Activated CD8-positive, alpha-beta memory T cell treated with anti-CD3 and anti-CD28 coated beads for 36 hours (primary cell): Measurements from ENCODE around the gene NXPH3. TPM values are rescaled to one million over a fixed set of nuclear protein-coding genes. Genes with fewer than 3 reads are reported as not detected.

Source experiments
- CTCF ChIA-PET: fragments of 350-600 bp; sonication (Branson Sonifier 250); formaldehyde crosslinking; loops from one replicate; lab custom pipeline; 2021; ENCODE audit warnings: antibody characterized with exemption; lab: Charles Lee
- POLR2A ChIA-PET: fragments of 350-600 bp; sonication (Branson Sonifier 250); formaldehyde crosslinking; loops from one replicate; lab custom pipeline; 2021; ENCODE audit warnings: antibody characterized with exemption; lab: Charles Lee
- total RNA-seq, 2 experiments: library from RNA; stranded (reverse); gene quantifications; one replicate each; pipeline ENCODE4 v1.2.3, GENCODE V29; 2021

NXPH3 gene
- total RNA-seq, 2 experiments from 2014 or later = 0.17 to 0.21 TPM

DNA sequence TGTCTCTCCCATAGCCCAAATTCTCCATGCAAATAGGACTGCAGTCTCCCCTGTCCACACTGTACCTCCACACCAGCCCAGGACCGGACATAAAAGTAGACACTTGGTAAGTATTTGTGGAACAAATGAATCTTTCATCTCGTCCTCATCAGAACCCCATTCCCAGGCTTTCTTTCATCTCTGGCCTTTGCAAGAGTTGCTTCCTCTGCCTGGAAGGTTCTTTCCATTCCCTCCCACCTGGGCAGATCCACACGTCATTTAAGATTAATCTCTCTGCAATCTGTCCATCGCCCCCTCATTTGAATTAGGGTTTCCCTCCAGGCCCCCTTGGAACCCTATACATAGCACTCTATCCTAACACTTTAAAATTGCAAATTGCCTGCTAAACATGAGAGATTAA is 3.9 kb upstream of the NXPH3 start:
- ChIA-PET CTCF (interaction anchor here (0.9 to 7.2 kb wide), 10 partner anchors 10 to 425 kb away, joined by 3 to 106 read pairs (median 5); no protein-coding TSS in a partner anchor), POLR2A (interaction anchor here (0.6 kb wide), 1 partner anchor 124 kb away, joined by 5 read pairs; no protein-coding TSS in a partner anchor)

DNA sequence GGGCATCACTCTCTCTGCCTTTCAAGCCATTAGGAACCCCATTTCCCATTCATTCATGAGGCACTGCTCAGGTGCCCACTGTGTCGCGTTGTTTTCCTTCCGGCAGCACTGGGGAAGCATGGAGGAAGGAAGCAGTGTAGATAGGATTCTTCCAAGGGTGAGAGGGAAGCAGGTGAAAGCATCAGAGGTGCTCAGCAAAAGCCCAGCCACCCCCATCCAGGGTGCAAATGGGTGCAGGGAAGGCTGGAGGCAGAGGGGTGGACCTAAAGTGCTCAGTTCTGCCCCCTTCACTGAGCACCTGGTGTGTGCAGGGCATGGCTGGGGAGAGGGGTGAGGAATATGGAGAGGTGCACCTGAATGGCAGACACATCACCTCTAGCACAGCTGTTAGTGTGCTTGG is 3.4 kb upstream of the NXPH3 start:
- POLR2A ChIA-PET = no interaction called here
- CTCF ChIA-PET = interaction anchor here (1.0 to 7.2 kb wide), 3 partner anchors 124 to 164 kb away, joined by 3 to 106 read pairs (median 14); no protein-coding TSS in a partner anchor

DNA sequence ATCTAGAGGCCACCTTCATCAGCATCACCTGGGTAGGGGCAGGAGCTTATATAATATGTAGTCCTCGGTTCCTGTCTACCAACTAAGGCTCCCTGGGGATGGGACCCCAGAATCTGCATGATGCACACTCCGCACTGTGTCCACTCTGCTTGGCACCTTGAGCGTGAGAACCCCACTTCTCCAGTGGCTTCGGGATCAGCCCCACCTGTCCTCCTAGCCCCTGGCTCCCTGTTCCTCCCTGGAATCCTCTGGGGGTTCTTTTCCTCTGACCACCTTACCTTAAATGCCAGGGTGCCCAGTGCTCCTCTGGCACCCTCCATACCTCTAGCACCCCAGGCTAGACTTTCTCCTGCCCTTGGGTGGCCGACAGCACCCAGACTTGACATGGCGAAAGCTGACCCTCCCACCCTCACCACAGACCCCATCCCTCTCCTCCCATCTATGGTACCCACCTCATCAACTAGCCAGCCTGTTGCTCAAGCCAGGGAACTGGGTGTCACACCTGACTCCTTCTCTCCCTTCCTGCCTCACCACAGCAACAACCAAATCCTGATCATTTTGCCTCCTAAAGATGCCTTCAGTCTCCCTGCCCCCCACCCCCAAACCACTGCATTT is 2.8 kb upstream of the NXPH3 start:
- ChIA-PET POLR2A (no interaction called here), CTCF (interaction anchor here (0.6 kb wide), 2 partner anchors 378 to 486 kb away, joined by 3 read pairs; no protein-coding TSS in a partner anchor)

DNA sequence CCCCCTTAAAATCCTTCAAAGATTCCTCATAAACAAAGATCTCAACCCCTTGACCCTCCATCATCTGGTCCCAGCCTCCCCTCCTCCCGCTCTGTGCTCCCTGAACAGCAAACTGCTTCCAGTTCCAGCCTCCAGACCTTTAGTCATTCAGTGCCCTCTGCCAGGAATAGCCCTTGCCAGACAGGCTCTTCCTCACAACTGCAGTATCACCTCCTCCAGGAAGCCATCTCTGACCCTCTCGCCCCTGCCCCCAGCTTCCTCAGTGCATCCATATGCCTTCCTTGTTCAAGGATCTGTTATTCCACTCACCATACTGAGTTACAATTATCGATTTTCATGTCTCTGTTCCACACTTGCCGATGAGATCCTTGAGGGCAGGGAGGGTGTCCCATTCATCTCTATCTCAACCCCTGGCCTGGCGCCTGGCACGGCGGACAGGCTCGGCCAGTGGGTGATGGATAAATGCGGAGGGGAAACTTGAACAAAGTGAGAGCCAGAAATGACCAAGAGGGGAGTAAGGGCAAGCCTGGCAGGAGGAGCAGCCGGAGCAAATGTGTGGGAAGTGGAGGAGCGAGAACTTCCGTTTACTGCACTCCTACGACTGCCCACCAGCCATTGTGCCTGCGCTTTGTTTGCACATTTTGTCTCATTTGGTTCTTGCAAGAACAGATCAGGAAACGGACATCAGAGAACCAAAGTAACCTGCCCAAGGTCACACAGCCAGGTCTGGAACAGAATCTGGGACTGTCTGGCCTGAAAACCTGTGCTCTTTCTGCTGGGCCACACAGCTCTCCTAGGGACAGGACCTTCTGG is 2.0 kb upstream of the NXPH3 start:
- CTCF ChIA-PET = interaction anchor here (0.6 to 2.5 kb wide), 3 partner anchors 17 to 487 kb away, joined by 3 to 10 read pairs (median 3); no protein-coding TSS in a partner anchor
- POLR2A ChIA-PET = no interaction called here

DNA sequence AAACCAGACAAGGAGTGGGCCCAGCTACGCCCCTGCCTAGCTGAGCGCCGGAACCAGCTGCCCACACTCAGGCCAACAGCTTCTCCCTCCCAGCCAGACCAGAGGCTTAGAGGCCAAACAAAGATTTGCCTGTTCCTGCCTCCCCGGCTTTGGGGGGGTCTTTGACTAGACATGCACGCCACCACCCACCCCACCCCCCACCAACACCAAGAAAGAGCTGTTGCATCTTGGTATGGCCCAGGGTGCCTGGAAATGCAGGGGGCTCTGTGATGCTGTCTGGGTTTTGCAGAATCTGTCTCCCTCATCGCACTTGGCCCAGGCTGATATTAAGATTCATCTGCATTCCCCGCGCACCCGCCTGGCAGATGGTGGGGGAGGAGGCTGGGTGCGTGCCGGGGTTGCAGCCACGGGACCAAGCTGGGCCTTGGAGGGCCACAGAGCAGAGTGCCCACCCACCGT is 1.3 kb upstream of the NXPH3 start:
- POLR2A ChIA-PET = no interaction called here
- CTCF ChIA-PET = interaction anchor here (0.7 to 2.5 kb wide), 4 partner anchors 18 to 386 kb away, joined by 3 to 10 read pairs (median 5); no protein-coding TSS in a partner anchor

DNA sequence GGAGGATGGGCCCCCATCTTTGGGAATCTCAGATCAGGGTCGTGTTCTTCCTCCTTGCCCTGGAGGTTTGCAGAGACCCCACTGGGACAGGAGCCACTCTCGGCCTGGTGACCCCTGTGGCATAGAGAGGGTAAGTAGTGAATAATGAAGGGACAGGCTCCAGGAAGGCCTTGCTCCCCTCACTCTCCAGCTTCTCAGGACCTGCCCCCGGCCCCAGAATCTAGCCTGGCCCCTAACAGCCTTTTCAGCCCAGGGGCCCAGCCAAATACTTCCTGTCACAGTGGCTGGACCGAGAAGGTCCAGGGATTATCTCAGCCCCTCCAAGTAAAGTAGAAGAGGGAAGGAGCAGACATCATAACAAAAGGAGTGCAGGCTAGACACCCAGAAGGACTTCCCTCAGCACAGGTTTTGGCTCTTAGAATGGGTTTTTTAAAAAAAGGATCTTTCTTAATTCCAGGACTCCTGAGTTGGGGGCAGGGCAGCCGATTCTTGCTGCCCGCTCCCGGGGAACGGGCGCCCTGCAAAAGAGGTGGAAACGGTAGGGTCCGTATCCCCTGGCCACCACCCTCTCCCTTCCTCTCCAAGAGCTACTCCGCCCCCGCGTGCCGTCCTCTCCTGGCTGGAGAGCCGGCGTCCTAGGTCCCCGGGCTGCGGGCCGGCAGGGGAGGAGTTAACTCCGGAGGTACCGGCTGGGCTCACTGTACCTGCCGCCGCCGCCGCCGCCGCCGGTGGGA is 559 bp upstream of the NXPH3 start:
- ChIA-PET POLR2A (interaction anchor here (1.2 kb wide), 1 partner anchor 121 kb away, joined by 4 read pairs; no protein-coding TSS in a partner anchor), CTCF (interaction anchor here (0.5 to 2.8 kb wide), 11 partner anchors 12 to 423 kb away, joined by 3 to 10 read pairs (median 3); no protein-coding TSS in a partner anchor)

DNA sequence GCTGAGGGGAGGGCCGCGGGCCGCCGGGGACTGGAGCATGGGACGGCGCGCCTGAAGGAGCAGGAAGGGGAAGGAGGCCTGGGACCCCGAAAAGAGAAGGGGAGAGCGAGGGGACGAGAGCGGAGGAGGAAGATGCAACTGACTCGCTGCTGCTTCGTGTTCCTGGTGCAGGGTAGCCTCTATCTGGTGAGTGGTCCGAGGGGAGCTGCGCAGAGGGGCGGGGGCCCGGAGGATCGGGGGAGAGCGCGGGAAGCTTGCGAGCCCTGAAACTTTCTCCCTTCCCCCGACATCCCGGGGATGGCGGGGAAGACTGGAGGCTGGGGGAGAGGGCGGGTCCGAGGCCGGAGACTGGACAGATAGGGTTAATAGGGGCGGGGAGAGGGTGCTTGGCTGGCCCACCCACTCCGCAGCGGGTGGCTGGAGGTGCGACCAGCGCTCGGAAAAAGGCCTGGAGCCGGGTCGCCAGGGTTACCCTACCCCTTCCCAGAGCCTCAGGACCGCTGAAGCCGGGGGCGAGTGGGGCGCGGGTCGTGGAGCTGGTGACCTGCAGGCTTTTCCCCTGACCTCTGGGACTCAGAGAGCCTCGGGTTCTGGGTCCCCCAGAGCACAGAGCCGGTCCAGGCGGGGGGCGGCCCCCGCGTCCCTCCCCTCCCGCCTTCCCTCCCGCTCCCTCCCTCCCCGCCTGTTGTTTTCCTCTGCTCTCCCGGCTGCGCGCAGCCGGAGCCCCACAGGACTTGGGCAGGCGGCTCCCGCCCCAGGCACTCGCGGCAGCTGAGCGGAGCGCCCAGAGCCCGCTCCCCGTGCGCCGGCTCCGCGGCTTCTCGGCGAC is 631 bp downstream of the NXPH3 start:
- CTCF ChIA-PET = interaction anchor here (0.6 to 2.8 kb wide), 12 partner anchors 10 to 422 kb away, joined by 3 to 10 read pairs (median 3); partner anchors contain the start of gene SLC35B1
- POLR2A ChIA-PET = interaction anchor here (1.2 kb wide), 1 partner anchor 120 kb away, joined by 4 read pairs; no protein-coding TSS in a partner anchor

DNA sequence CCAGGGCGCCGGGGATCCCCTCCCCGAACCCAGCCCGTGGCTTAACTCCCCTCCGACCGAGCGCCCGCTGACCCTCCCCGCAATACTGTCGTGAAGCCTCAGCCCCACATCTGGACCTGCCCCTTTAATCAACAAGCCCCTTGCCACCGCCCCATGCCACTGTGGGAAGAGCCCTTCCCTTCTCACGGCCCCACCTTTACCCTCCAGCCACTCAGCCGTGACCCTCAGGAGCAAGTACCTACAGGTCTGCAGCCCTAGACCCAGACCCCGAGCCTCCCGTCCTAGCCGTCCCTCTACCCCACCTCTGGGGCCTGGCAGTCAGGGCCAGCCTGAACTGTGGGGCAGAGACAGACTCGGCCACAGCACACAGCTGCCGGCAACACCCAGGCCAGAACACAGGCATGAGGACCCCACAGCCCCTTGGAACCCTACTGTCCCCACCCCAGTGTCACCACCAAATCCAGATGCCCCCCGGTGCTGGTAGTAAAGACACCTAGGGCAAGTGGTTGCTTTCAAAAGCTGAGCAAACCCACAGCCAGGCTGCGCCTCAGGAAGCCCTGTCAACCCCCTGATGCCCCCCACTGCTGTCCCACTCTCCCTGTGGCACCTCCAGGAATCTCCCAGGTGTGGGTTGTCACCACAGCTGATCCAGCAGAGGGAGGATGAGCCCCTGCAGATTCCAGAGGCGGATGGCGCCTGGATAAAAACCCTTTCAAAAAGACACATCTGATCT is 1.4 kb downstream of the NXPH3 start:
- ChIA-PET POLR2A (no interaction called here), CTCF (interaction anchor here (0.5 to 2.8 kb wide), 4 partner anchors 100 to 421 kb away, joined by 3 to 7 read pairs (median 3); no protein-coding TSS in a partner anchor)

DNA sequence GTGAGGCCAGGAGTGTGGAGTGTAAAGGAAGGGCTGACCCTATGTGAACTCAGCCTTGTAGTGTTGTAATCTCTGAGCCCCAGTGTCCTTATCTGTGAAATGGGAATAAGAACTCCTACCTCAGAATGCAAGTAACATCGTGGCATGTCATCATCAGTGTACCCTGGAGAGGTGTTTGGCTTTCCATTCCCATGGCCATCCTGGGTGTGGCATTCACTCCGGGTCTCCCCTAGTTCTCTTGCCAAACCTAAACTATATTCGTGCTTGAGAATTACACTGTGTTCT is 1.9 kb downstream of the NXPH3 start:
- ChIA-PET POLR2A (no interaction called here), CTCF (interaction anchor here (2.4 to 2.8 kb wide), 2 partner anchors 8 to 420 kb away, joined by 7 to 10 read pairs; no protein-coding TSS in a partner anchor)

DNA sequence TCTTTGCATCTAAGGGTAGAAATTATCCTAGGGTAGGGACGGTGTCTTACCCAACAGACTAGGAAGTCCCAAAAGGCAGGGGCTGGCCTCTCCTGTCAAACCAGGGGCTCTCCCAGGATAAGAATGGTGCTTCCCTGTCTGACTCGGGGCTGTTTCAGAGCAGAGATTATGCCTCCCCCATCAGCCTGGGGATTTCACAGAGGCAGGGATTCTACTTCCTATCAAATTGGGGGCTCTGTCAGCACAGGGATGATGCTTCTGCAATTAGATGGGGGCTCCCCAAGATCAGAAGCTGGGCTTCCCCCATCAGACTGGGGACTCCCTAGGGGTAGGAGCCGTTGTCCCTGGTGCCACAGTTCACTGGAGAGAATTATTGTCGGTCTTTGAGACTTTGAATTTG is 2.3 kb downstream of the NXPH3 start:
- CTCF ChIA-PET = interaction anchor here (2.4 kb wide), 1 partner anchor 8 kb away, joined by 10 read pairs; no protein-coding TSS in a partner anchor
- POLR2A ChIA-PET = no interaction called here

DNA sequence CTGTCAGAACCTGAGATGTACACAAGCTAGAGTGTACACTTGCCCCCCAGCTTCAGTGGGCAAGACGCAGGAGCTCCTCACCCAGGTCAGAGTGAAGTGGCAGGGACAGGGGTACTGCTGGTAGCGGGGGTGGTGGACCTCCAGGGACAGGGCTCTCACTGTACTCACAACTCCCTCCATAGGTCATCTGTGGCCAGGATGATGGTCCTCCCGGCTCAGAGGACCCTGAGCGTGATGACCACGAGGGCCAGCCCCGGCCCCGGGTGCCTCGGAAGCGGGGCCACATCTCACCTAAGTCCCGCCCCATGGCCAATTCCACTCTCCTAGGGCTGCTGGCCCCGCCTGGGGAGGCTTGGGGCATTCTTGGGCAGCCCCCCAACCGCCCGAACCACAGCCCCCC is 2.7 kb downstream of the NXPH3 start:
- ChIA-PET POLR2A (no interaction called here), CTCF (interaction anchor here (2.4 kb wide), 1 partner anchor 9 kb away, joined by 10 read pairs; no protein-coding TSS in a partner anchor)

DNA sequence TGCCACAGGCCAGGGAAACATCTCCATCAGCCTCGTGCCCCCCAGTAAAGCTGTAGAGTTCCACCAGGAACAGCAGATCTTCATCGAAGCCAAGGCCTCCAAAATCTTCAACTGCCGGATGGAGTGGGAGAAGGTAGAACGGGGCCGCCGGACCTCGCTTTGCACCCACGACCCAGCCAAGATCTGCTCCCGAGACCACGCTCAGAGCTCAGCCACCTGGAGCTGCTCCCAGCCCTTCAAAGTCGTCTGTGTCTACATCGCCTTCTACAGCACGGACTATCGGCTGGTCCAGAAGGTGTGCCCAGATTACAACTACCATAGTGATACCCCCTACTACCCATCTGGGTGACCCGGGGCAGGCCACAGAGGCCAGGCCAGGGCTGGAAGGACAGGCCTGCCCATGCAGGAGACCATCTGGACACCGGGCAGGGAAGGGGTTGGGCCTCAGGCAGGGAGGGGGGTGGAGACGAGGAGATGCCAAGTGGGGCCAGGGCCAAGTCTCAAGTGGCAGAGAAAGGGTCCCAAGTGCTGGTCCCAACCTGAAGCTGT is 3.4 kb downstream of the NXPH3 start:
- ChIA-PET CTCF (interaction anchor here (2.4 kb wide), 1 partner anchor 9 kb away, joined by 10 read pairs; no protein-coding TSS in a partner anchor), POLR2A (no interaction called here)

DNA sequence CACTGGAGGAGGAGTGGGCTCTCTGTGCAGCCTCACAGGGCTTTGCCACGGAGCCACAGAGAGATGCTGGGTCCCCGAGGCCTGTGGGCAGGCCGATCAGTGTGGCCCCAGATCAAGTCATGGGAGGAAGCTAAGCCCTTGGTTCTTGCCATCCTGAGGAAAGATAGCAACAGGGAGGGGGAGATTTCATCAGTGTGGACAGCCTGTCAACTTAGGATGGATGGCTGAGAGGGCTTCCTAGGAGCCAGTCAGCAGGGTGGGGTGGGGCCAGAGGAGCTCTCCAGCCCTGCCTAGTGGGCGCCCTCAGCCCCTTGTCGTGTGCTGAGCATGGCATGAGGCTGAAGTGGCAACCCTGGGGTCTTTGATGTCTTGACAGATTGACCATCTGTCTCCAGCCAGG is 3.9 kb downstream of the NXPH3 start:
- CTCF ChIA-PET = interaction anchor here (0.5 to 2.4 kb wide), 2 partner anchors 10 to 283 kb away, joined by 5 to 10 read pairs; no protein-coding TSS in a partner anchor
- POLR2A ChIA-PET = no interaction called here

DNA sequence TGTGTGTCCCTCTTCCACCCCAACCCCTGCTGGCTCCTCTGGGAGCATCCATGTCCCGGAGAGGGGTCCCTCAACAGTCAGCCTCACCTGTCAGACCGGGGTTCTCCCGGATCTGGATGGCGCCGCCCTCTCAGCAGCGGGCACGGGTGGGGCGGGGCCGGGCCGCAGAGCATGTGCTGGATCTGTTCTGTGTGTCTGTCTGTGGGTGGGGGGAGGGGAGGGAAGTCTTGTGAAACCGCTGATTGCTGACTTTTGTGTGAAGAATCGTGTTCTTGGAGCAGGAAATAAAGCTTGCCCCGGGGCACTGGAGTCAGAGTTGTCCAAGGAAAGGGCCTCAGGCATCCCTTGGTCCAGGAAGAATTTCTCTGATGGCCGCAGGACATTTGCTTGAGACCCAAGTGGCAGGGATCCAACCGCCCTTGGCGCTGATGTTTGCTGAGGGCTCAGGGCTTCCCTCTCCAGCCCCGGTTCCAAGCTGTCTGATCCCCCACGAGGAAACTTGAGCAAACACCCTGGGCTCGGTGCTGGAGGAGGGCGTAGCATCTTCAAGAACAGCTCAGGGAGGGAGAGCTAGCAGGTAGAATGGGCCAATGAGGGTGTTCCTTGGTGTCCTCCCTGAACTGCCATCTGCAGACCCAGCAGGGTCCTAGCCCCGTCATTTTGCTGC is 4.5 kb downstream of the NXPH3 start:
- ChIA-PET CTCF (interaction anchor here (0.5 to 2.4 kb wide), 3 partner anchors 10 to 282 kb away, joined by 3 to 10 read pairs (median 5); no protein-coding TSS in a partner anchor), POLR2A (no interaction called here)

DNA sequence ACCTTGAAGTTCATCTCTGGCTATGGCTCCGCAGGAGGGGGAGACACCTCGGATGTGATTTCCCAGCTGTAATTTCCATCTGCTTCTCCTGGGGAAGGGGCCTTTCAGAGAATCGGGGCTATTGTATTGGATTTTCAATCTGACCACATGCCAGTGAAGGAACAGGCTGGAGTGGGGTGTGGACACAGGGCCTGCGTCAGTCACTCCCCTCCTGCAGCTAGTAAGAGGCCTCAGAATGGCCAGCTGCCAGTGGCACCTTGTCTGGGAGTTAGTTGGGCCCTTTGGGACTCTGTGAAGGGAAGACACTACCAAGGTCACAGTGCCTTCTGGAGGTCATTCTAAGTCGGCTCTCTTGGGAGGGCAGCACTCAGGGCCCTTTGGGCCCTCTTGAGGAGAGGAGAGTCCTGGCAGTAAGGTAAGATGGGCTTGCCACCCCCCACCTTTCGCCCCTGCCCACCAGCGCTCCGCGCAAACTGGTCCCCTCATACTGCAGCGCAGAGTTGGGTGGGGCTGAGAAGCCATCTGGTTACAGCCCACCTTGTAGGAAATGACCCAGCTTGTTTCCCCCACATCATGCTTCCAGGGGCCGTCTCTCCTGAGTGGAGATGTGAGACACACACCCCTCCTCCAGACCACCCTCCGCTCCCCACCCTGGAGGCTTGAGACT is 5.4 kb downstream of the NXPH3 start:
- ChIA-PET CTCF (interaction anchor here (1.1 kb wide), 1 partner anchor 10 kb away, joined by 3 read pairs; no protein-coding TSS in a partner anchor), POLR2A (no interaction called here)

DNA sequence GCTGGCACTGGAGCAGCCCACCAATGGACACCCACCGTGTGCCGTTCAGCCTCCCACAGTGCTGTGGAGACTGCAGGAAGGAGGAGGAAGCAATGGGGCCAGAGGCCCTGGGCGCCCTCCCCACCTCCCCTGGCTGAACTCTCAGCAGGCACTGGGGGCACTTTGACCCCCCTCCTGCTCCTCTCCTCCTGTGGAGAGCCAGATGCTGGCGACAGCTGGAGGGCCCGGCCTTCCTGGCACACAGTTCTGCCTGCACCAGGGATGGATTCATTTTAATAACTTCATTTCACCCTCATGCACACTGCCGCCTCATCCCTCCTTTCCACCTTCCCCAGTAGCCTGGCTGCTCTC is 6.0 kb downstream of the NXPH3 start:
- ChIA-PET POLR2A (no interaction called here), CTCF (interaction anchor here (1.6 kb wide), 1 partner anchor 12 kb away, joined by 7 read pairs; no protein-coding TSS in a partner anchor)
